SKM-1 treated with dmso at 0.1 percent for 144 hours (cell line): ENCODE measurements around the gene CREBZF.

Experiments
- DNase-seq: peaks from one replicate; lab custom pipeline; 2025; ENCODE audit not compliant: unreplicated experiment; lab: John Stamatoyannopoulos, UW

Gene CREBZF, protein sequence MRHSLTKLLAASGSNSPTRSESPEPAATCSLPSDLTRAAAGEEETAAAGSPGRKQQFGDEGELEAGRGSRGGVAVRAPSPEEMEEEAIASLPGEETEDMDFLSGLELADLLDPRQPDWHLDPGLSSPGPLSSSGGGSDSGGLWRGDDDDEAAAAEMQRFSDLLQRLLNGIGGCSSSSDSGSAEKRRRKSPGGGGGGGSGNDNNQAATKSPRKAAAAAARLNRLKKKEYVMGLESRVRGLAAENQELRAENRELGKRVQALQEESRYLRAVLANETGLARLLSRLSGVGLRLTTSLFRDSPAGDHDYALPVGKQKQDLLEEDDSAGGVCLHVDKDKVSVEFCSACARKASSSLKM

DNA sequence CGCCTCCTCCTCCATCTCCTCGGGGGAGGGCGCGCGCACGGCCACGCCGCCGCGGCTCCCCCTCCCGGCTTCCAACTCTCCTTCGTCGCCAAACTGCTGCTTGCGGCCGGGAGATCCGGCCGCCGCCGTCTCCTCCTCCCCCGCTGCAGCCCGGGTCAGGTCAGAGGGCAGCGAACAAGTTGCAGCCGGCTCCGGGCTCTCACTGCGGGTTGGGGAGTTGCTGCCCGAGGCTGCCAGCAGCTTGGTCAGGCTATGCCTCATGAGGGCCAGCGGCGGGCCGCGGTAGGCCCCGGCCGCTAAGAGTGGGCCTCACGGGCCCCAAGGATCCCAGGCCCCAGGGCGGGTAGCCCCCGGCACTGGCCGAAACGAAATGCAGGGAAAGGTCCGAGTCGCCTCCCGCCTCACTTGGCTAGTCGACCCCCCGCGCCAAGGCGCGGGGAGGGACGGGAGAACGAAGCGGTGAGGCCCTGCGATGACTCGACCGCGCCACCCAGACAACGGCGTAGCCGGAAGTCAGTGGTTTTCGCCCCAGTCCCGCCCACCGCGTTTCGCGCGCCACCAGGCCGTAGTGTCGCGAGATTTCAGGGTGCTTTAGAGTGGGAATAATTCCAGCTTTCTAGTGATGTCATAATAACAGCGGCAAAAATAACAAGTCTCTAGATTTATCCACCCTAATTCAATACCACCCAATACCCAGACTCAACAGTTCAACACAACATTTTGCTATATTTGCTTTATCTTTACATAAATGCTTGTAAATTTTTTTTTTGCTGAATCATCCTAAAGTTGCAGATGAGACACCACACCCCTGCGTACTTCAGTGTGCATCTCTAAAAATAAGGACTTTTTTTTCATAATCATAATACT, at the start of gene CREBZF:
Gene CREBZF (minus strand): TSS at position 515 of the 867 bp plus-strand sequence. CDS start 254 bp downstream, at position 261.
- peak; percentile 92 for DNase-seq

DNA sequence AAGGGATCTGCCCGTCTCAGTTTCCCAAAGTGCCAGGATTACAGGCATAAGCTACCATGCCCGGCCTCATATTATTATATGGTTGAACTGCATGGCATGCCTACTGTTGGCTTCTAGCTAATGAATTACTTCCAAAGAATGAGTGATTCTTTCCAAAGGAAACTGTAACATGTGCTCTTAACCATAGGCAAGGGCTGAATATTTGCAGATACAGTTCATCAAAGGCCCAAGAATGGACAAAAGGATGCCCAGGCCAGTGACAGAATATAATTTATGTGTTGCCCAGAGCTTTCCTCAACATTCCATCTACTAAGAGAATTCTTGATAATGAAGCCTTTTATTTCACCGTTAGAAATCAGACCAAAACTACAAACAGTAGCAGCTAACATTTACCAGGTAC, 48.0 kb upstream of the CREBZF start:
- no peak for DNase-seq

DNA sequence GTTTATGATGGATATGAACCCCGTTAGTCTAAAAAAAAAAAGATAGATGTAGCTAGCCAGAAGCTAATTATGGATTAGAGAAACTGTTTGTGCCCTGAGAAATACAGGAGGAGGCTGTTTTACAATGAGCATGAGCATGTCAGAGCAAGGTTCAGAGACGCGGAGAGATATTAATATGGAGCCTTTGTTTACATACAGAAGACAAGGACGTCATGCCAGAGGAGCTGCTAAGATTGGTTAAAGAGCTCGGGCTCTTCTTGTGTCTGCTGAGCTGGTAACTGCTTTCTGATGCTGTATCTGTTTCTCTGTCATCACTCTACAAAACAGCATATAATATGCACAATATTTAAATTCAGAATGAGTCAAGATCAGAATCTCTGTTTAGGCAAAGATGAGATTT, 46.0 kb upstream of the CREBZF start:
- no peak for DNase-seq

DNA sequence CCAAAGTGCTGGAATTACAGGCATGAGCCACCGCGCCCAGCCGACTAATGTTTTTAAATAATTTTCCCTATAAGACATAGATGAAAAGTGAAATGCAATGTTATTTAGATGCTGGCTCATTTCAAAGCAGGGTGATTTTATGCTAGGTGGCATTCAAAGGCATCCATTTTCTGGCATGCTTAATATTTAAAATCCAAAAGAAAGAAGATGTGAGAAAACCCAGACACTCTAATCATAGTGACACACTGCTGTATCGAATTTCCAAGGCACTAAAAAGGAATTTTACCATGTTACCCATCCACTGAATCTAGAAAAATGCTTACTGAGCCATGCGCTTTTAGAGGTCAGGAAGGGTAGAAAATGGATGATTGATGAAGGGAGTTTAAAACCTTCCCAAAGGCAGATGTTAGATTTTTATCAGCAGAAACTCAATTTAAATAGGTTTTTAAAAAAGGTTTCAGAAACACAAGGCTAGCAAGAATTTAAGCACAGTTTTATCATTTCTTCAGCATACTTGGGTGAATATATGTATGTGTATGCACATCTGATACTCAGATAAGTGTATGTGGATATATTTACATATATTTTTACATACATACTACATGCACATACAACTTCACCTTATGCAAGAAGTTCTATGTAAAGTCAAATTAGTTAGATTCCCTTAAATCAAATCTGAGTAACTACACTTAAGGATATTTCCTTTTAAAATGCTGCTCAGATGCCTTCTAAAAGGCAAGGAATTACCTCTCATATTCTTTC, 45.2 kb upstream of the CREBZF start:
- DNase-seq = no peak

DNA sequence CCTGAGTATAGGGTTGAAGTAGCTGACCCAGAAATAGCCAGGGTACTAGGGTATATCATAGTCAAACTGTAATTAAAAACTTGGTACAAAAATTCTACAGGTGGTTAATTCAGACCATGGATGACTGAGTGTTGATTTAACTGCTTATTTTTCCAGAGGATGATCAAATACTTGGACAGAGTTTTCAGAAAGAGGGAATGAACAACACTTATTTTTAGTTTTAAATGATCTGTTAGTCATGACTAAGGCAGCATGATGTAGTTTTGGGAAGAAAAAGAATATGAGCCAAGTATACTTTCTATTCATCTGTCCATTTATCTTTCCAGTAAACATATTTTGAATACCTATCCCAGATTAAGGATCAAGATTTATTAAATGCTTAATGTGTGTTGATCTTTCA, 40.9 kb upstream of the CREBZF start:
- DNase-seq = no peak

DNA sequence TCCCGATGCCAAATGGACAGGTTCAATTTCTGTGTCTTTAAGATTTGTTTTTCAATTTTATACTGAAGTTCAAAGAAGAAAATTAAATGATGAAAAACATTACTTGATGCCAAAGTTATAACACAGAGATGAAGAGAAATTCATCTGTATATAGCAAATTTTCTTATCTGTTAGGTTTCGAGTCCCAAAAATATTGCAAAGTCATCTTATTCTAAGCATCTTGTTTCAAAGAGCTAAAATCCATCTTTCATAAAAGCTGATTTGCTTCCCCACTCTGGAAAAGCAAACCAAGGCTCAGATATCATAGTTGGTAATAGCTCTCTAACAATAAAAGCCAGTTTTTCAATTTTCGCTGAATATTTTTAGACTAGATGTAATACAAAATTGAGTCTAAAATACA, 40.0 kb upstream of the CREBZF start:
- no peak for DNase-seq

DNA sequence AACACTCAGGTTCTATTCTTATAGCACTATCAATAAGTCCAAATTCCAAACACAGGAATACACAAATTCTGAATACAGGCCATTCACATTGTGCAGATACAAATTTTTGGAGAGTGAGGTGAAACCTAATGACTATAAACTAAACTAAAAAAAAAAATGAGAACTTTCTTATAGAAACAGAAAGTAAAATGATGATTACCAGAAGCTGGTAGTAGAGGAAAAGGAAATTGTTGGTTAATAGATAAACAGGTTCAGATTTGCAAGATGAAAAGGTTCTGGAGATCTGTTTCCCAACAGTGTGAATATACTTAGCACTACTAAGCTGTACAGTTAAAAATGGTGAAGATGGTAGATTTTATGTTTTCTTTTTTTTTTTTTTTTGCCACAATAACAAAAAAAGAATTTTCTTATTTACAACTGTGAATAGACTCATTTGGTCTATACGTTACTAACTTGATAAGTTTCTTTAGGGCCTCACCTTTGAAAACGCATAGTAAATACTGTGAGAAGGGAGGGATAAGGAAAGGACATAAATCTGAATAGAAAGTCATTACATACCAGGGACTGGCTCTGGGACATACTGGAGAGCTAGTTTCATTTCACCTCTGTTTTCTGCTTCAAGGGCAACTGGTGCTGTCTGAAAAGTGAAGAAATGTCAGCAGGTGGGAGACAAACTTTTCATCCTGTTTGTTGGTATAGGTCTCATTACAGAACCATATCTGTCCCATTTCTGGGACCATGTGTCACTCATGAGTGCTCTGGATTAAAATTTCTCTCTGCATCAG, 35.2 kb upstream of the CREBZF start:
- DNase-seq = no peak

DNA sequence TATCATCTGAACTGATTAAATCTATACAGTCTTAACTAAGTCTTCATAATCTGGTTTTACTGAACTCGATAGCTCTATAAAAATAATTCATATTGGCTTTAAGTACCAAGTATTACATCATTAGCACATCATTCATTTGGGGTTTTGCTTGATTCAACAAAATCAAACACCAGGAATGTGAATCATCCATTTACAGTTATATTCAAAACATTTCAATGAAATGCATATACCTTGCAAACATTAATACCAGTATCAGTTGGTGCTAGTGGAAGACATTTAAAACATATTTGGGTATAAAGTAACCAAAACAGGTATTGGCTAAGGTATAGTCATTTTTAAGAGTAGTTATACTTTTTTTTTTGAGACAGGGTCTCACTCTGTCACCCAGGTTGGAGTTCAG, 33.3 kb upstream of the CREBZF start:
- no peak for DNase-seq

DNA sequence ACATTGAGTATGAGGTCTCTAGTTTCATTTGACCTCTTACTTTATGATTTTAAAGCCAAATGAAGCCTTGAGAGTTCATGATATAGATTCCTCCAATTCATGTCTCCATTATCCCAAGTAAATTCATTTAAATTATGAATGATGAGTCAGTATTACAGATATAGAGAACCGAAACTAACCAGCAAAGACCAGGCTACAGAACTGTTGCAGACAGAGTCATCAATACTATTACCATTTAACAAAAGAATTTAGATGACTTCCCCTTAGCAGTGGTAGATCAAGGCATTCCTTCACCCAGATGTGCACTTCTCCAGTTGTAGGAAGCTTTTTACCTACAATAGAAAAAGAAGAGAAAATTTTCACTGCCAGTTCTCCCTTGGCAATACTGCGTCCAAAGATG, 32.8 kb upstream of the CREBZF start:
- no peak for DNase-seq

DNA sequence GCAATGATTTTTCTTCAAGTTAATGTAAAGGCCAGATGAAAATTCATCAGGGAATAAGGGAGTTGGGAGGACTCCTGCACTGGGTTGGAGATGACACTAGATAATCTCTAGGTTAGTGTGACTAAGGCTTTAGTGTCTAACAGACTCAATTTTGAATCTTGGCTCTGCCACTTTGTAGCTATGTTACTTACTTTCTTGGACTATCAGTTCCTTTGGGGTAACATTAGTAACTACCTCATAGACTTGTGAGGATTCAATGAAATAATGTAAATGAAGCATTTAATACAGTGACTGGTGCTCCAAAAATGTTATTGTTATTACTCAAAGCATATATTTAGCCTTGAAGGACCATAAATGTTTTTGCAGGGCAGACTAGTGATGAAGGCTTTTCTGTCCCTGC, 30.6 kb upstream of the CREBZF start:
- no peak for DNase-seq

DNA sequence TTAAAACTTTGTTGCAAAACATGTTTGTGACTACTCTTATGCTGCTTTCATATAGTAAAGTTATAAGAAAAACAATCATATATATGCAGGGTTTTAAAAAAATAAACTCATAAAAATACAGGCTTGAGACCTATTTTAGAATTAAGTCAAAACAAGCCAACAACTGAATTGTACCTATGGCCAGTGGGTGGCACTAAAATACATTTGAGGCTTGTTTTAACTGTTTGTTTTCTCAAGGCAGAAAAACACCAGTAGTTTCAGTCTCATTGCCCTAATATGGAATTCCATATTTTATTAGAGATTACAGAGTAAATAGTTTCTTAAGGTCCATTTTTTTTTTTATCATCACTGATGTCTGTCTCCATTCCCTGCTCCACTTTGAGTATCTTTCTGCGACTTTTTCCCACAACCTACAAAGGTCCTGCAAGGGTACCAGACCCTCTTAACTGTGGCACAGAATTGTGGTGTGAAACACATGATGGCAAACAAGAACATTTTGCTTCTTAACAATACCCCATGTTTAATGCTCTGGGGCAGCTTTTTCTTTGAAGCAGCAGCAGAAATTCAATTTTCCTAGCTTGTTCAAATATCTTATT, 29.6 kb upstream of the CREBZF start:
- DNase-seq = peak; percentile 13

DNA sequence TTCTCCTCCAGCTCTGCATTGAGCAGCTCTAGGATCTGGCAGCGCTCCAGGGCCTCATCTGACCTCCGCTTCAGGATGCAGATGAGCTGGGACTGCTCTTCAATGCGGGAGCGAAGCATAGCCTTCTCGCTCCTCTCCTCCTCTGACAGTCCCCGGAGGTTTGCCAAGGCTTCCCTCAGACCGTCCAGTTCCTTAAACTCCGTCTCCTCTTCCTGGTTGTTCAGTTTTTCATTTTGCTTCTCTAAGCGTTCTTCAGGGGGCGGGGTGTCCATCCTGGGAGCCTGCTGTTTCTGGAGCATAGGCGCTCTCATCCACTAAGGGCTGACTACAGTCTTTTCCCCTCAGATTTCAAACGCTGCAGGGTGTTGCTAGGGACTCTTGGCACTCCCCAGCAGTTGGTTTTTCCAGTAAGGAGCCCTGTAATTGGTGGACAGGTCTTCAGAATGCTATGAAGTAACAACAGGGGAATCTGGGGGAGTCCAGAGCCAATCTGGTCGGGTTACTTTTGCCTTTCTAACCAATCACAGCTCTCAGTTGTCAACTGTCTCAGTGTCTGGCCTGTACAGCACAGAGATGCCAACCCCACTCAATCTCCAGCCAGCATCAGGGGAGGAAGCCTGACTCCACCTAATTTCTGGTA, 21.0 kb upstream of the CREBZF start, which contains the start of gene CCDC89:
Gene CCDC89 (minus strand): TSS at position 376 of the 640 bp plus-strand sequence. CDS start 65 bp downstream, at position 311.
- no peak for DNase-seq

DNA sequence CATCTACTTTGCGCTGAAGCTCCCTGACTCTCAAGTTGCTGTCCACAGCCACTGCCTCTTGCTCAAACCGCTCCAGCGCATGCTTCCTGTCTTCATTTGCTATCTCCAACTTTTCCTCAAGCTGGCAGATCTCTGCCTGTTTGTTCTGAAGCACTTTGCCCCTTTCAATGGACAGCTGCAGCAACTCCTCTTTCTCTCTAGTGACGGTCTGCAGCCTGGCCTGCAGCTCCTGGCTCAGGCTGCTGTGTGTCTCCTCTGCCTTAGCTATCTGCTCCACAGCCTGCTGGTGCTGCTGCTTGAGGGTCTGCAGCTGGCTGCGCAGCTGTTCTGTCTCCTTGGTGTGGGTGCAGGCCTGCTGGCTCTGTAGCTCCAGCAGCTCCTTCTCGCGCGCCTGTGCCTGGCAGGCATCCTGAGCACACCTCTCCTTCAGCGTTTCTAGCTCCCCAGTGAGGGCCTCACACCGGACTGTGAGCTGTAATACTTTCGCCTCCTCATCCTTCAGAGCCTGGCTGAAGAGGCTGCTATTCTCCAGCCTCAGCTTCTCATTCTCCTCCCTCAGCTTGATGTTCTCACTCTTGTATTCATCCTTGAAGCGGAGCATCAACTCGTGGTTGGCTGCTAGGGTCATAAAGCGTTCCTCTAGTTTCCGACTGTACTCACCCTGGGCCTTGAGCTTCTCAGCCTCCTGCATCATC, 20.3 kb upstream of the CREBZF start:
- DNase-seq = no peak

DNA sequence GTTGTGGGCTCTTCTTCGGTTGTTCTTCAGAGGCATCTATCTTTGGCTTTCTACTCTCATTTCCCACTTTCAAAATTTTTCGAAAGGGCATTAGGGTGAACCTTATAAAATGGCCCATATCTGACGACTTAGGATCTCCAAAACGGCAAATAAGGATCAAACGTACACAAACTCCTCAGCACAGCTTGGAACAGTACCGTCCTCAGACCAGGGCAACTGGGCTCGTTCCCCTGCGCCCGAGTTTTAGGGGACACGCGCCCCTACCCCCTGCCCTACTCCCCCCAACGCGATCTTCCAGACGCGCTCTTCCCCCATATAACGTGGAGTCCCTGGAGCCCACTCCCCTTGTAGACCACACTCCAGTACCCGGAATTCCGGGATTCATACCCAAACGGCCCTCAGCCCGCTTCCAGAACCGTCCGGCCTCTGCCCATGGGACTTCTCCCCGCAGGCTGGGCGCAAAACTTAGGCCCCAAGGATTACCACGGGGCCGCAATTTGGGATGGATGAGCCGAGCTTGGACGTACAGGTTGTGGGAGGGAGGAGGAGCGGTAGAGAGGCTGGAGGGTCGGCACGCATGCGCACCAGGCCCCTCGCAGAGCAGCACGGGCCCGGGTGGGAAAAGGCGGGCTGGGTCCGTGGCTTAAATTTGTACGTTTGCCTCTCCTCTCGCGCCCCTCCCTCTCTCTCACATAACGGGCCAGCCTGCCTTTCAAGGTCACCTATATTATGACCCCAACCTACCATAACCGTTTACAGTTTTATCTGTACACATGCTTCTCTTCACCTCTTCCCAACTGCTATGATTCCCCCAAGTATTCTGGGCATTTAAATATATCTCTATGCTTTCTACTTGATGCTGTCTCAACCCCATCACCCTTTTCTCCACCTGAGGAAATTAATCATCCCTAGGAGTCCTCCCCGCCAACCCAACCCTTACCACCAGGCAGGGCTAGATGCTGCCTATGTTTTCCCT, 17.7 kb upstream of the CREBZF start:
- DNase-seq = no peak

DNA sequence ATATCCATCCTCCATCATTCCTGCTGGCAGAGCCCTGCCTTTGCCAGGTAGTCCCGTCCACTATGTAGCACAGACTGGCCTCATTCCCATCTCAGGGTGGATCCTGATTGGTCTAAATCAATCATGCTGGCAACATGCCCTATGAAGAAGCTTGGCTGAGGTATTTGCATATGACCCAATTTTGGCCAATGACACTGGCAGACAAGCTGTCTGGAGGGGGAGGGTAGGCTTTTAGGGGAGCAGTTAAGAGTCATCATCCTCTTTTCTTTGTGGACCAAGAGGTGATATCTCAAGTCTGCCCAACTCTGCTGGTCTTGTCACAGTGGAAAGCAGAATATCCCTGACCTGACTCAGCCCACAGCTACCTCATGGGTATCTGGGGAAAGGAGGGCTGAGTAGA, 16.0 kb upstream of the CREBZF start:
- DNase-seq = no peak

DNA sequence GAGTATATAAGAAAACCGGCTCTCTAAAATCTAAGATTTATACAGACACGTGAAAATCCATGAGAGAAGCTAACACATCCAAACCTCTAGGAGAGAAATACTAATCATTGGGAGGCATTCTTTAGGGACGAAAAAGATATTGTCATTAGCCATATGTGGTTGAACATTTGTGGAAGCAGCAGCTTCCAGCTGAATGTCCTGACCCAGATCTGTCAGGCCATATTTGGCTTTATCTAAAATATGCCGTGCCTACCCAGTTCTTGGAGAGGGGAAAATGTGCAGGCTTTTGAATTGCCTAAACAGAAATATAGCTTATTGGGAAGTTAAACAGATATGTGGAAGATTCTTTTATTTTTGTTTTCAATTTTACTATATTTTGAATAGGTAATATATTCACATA, 14.6 kb upstream of the CREBZF start:
- DNase-seq = no peak

DNA sequence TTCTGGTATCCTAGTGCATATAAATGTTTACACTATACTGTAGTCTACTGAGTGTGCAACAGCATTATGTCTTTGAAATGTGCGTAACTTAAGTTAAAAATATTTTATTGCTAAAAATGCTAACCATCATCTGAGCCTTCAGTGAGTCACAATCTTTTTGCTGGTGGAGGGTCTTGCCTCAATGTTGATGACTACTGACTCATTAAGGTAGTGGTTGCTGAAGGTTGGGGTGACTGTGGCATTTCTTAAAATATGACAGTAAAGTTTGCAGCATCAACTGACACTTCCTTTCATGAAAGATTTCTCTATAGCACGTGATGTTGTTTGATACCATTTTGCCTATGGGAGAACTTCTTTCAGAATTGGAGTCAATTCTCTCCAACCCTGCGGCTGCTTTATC, 8.5 kb upstream of the CREBZF start:
- DNase-seq = no peak
